Smooth muscle cell (in vitro differentiated cells): ENCODE data around the gene DQX1. TPM values are rescaled to one million over a fixed set of nuclear protein-coding genes. Genes with fewer than 3 reads are reported as not detected.

Experiments used
- DNase-seq: peaks from one replicate; lab custom pipeline; 2025; ENCODE audit not compliant: unreplicated experiment; lab: John Stamatoyannopoulos, UW
- H2AFZ ChIP-seq: fragments of 200-600 bp; sonication (generic); 2 replicates; pipeline ENCODE4 v1.6.0; 2016; ENCODE audit warnings: antibody characterized with exemption, low read depth, mild to moderate bottlenecking
- H3F3A ChIP-seq: fragments of 200-600 bp; sonication (generic); 2 replicates; pipeline ENCODE4 v1.6.0; 2017; ENCODE audit warnings: antibody characterized with exemption, low read depth
- H3K27ac ChIP-seq: fragments of 200-600 bp; sonication (generic); 2 replicates; pipeline ENCODE4 v1.5.1; 2016; ENCODE audit warnings: low read depth, mild to moderate bottlenecking
- H3K27me3 ChIP-seq: fragments of 200-600 bp; sonication (generic); 2 replicates; pipeline ENCODE4 v1.6.1; 2016; ENCODE audit warnings: low read depth, mild to moderate bottlenecking
- H3K36me3 ChIP-seq: fragments of 200-600 bp; sonication (generic); 2 replicates; pipeline ENCODE4 v1.5.1; 2016; ENCODE audit warnings: low read depth
- H3K4me1 ChIP-seq: fragments of 200-600 bp; sonication (generic); 2 replicates; pipeline ENCODE4 v1.5.1; 2016; ENCODE audit warnings: low read depth
- H3K4me2 ChIP-seq: fragments of 200-600 bp; sonication (generic); 2 replicates; pipeline ENCODE4 v1.6.0; 2016; ENCODE audit warnings: mild to moderate bottlenecking
- H3K4me3 ChIP-seq: fragments of 200-600 bp; sonication (generic); 2 replicates; pipeline ENCODE4 v1.5.1; 2016; ENCODE audit warnings: mild to moderate bottlenecking
- H3K79me2 ChIP-seq: fragments of 200-600 bp; sonication (generic); 2 replicates; pipeline ENCODE4 v1.6.0; 2016; ENCODE audit warnings: low read depth, mild to moderate bottlenecking
- H3K9ac ChIP-seq: fragments of 200-600 bp; sonication (generic); 2 replicates; pipeline ENCODE4 v1.6.0; 2016; ENCODE audit warnings: low read depth
- H3K9me3 ChIP-seq: fragments of 200-600 bp; sonication (generic); replicated peaks from 2 replicates; pipeline ENCODE4 v1.5.1; 2016; ENCODE audit warnings: low read depth
- H4K20me1 ChIP-seq: fragments of 200-600 bp; sonication (generic); 2 replicates; pipeline ENCODE4 v1.6.0; 2016; ENCODE audit warnings: low read depth
- CTCF ChIP-seq: fragments of 200-600 bp; sonication (generic); IDR thresholded peaks from 2 replicates; pipeline ENCODE4 v1.5.1; 2017; ENCODE audit warnings: borderline replicate concordance, mild to moderate bottlenecking, antibody characterized with exemption; ENCODE audit not compliant: insufficient read depth, poor library complexity, severe bottlenecking
- WGBS: methylation state at CpG from one replicate; pipeline ENCODE4 v1.1.7; 2016; ENCODE audit warnings: low lambda C conversion rate; 5-methylcytosine and 5-hydroxymethylcytosine counted together
- polyA plus RNA-seq: library from polyadenylated mRNA; unstranded; fragments of >200 nt; fragmentation: Nextera tagmentation; extraction: Ambion mirVana; gene quantifications from 2 replicates; pipeline ENCODE4 v1.2.1, GENCODE V29; 2016
- total RNA-seq: library from RNA; depleted of rRNA; stranded (reverse); fragments of >200 nt; gene quantifications from 2 replicates; pipeline ENCODE4 v1.2.3, GENCODE V29; 2014

The DQX1 gene
- total and polyA plus RNA-seq, 2 experiments from 2014 or later: 0.27 TPM; not detected in 1

GRCh38 chr2:74535440-74535965 is 9.5 kb upstream of the DQX1 start:
- Histone ChIP-seq H3K4me3 (no peak overlapping the region), H3K4me2 (no peak overlapping the region), H3K36me3 (no peaks in the 10 kb centered on the region), H3K9ac (no peak overlapping the region), H3K27me3 (no peaks in the 10 kb centered on the region), H3K9me3 (no peaks in the 10 kb centered on the region), H4K20me1 (no peaks in the 10 kb centered on the region), H2AFZ (no peak overlapping the region), H3K27ac (no peak overlapping the region), H3F3A (peaks cover 29% of the 10 kb centered on the region), H3K79me2 (peaks cover 5% of the 10 kb centered on the region), H3K4me1 (peaks cover 4% of the 10 kb centered on the region)
- no peak for DNase-seq
- TF ChIP-seq CTCF: no peak
- WGBS: 96% methylated on average over 10 of the region's 10 CpGs

- Histone ChIP-seq H3K4me3 (no peak overlapping the region), H3K79me2 (peaks cover 12% of the 10 kb centered on the region), H3K27ac (no peak overlapping the region), H3K27me3 (no peaks in the 10 kb centered on the region), H3K4me2 (no peak overlapping the region), H4K20me1 (no peaks in the 10 kb centered on the region), H2AFZ (no peak overlapping the region), H3K36me3 (no peaks in the 10 kb centered on the region), H3K4me1 (peaks cover 4% of the 10 kb centered on the region), H3K9me3 (no peaks in the 10 kb centered on the region), H3K9ac (no peak overlapping the region), H3F3A (peaks cover 29% of the 10 kb centered on the region)
- 96% methylated on average over 12 of the region's 12 CpGs for WGBS
- no peak for TF ChIP-seq CTCF
- DNase-seq: no peak
These were observed 8.4 kb upstream of the DQX1 start for GRCh38 chr2:74534411-74534810.

GRCh38 chr2:74533464-74533863 is 7.4 kb upstream of the DQX1 start:
- Histone ChIP-seq H3K4me1 (peaks cover 9% of the 10 kb centered on the region), H3K4me3 (no peak overlapping the region)

More at GRCh38 chr2:74533464-74533863, 7.4 kb upstream of the DQX1 start:
- no peak overlapping the region for H3K4me2 ChIP-seq
- H4K20me1 ChIP-seq: no peaks in the 10 kb centered on the region
- H2AFZ ChIP-seq: no peak overlapping the region
- no peak for TF ChIP-seq CTCF
- peaks cover 29% of the 10 kb centered on the region for H3F3A ChIP-seq
- 89% methylated on average over 4 of the region's 4 CpGs for WGBS
- H3K9me3 ChIP-seq: no peaks in the 10 kb centered on the region
- DNase-seq: no peak
- H3K27ac ChIP-seq: no peak overlapping the region
- H3K36me3 ChIP-seq: no peaks in the 10 kb centered on the region
- no peaks in the 10 kb centered on the region for H3K27me3 ChIP-seq
- no peak overlapping the region for H3K9ac ChIP-seq
- H3K79me2 ChIP-seq: peaks cover 21% of the 10 kb centered on the region
